ENCODE data around the gene TFIP11.

DNA sequence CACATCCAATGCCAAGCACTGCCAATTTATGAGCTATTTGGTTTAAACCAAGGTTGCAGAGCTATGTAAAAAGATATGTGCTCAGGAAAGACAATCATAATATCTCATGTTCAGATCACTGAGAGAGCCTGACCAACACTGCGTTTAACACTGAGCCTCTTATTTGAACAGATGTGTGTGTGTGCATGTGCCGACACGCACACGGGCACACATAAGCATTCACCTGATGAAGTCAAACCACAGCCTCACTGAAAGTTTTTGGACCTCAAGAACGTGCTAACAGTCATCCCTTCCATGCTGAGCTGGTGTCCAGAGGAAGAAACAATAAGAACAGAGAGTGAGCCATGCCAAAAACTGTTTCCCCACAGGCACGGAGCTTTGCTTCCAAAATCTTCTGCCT, 52.1 kb downstream of the TFIP11 start:
- TF ChIP-seq POLR2AphosphoS5 (IDR thresholded peaks at IDR 0.05; ENCODE audit: low read depth) (no peak), GABPA (IDR thresholded peaks at IDR 0.05; ENCODE audit: low read depth) (no peak)
- TF ChIP-seq, protein P1, sequence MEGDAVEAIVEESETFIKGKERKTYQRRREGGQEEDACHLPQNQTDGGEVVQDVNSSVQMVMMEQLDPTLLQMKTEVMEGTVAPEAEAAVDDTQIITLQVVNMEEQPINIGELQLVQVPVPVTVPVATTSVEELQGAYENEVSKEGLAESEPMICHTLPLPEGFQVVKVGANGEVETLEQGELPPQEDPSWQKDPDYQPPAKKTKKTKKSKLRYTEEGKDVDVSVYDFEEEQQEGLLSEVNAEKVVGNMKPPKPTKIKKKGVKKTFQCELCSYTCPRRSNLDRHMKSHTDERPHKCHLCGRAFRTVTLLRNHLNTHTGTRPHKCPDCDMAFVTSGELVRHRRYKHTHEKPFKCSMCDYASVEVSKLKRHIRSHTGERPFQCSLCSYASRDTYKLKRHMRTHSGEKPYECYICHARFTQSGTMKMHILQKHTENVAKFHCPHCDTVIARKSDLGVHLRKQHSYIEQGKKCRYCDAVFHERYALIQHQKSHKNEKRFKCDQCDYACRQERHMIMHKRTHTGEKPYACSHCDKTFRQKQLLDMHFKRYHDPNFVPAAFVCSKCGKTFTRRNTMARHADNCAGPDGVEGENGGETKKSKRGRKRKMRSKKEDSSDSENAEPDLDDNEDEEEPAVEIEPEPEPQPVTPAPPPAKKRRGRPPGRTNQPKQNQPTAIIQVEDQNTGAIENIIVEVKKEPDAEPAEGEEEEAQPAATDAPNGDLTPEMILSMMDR (IDR thresholded peaks at IDR 0.05; ENCODE audit: insufficient read depth, low read length) = no peak
- TF ChIP-seq, protein P2, sequence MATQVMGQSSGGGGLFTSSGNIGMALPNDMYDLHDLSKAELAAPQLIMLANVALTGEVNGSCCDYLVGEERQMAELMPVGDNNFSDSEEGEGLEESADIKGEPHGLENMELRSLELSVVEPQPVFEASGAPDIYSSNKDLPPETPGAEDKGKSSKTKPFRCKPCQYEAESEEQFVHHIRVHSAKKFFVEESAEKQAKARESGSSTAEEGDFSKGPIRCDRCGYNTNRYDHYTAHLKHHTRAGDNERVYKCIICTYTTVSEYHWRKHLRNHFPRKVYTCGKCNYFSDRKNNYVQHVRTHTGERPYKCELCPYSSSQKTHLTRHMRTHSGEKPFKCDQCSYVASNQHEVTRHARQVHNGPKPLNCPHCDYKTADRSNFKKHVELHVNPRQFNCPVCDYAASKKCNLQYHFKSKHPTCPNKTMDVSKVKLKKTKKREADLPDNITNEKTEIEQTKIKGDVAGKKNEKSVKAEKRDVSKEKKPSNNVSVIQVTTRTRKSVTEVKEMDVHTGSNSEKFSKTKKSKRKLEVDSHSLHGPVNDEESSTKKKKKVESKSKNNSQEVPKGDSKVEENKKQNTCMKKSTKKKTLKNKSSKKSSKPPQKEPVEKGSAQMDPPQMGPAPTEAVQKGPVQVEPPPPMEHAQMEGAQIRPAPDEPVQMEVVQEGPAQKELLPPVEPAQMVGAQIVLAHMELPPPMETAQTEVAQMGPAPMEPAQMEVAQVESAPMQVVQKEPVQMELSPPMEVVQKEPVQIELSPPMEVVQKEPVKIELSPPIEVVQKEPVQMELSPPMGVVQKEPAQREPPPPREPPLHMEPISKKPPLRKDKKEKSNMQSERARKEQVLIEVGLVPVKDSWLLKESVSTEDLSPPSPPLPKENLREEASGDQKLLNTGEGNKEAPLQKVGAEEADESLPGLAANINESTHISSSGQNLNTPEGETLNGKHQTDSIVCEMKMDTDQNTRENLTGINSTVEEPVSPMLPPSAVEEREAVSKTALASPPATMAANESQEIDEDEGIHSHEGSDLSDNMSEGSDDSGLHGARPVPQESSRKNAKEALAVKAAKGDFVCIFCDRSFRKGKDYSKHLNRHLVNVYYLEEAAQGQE (IDR thresholded peaks at IDR 0.05; ENCODE audit: insufficient replicate concordance, low read depth) = no peak

Measured in HL-60 (cell line).